GM12878 (cell line): Measurements from ENCODE around the gene SLC25A41. TPM values are rescaled to one million over a fixed set of nuclear protein-coding genes. Genes with fewer than 3 reads are reported as not detected.

Experiments
- ATAC-seq: fragments of 200-7000 bp; cut with Tn5 transposase; 3 replicates; pipeline ENCODE4 v1.9.1; 2020; ENCODE audit warnings: mild to moderate bottlenecking, moderate library complexity
- BruUV-seq: library from RNA; stranded (reverse); fragments of 400-500 nt; replicated peaks from 2 replicates; lab custom pipeline; 2021; lab: Mats Ljungman, UMichigan
- CTCF ChIA-PET: fragments of 300-600 bp; sonication (Branson Sonifier 250); formaldehyde crosslinking; extraction: SDS; loops from one replicate; lab custom pipeline; 2021; ENCODE audit warnings: inconsistent platforms; lab: Yijun Ruan, JAX
- POLR2A ChIA-PET: fragments of 350-600 bp; formaldehyde crosslinking; extraction: SDS; loops from one replicate; lab custom pipeline; 2021; ENCODE audit warnings: inconsistent platforms; lab: Charles Lee
- RAD21 ChIA-PET: fragments of 300-600 bp; sonication (Branson Sonifier 250); formaldehyde crosslinking; loops from one replicate; lab custom pipeline; 2023; ENCODE audit warnings: antibody characterized with exemption; ENCODE audit not compliant: unreplicated experiment; lab: Charles Lee
- SMC1A ChIA-PET: fragments of 300-600 bp; sonication (Branson Sonifier 250); formaldehyde crosslinking; loops from one replicate; lab custom pipeline; 2023; ENCODE audit not compliant: unreplicated experiment, uncharacterized antibody; lab: Charles Lee
- DNase-seq: peaks from one replicate; pipeline ENCODE4 v3.0.0-alpha.2; 2011; ENCODE audit warnings: low read depth, low spot score
- FAIRE-seq: peaks from 3 replicates; lab custom pipeline; 2011; peaks lifted over from hg19 to GRCh38; lab: Jason Lieb, UNC
- H2AFZ ChIP-seq: 2 replicates; pipeline ENCODE4 v1.6.0; 2011; ENCODE audit warnings: low read depth, low read length, control low read depth; ENCODE audit not compliant: control insufficient read depth
- H3K27ac ChIP-seq: 2 replicates; pipeline ENCODE4 v1.5.1; 2011; ENCODE audit warnings: control low read depth; ENCODE audit not compliant: control insufficient read depth, insufficient read depth
- H3K27me3 ChIP-seq, 2 experiments: replicated peaks in 1 of 2; 2 replicates each; pipeline versions ENCODE4 v1.6.0 to v1.6.1; 2011; ENCODE audit warnings: low read length in 1 of 2; ENCODE audit not compliant: control insufficient read depth in 2 of 2, insufficient read depth in 2 of 2
- H3K36me3 ChIP-seq, 2 experiments: 2 replicates each; pipeline ENCODE4 v1.5.1; 2011; ENCODE audit warnings: low read length in 1 of 2; ENCODE audit not compliant: control insufficient read depth in 2 of 2, insufficient read depth in 2 of 2
- H3K4me1 ChIP-seq: 2 replicates; pipeline ENCODE4 v1.6.1; 2011; ENCODE audit warnings: mild to moderate bottlenecking, low read length, moderate library complexity, mixed read lengths; ENCODE audit not compliant: control insufficient read depth, insufficient read depth
- H3K4me2 ChIP-seq: 2 replicates; pipeline ENCODE4 v1.6.0; 2011; ENCODE audit warnings: control low read depth; ENCODE audit not compliant: control insufficient read depth, insufficient read depth
- H3K4me3 ChIP-seq: fragments of 200-600 bp; sonication (generic); 2 replicates; pipeline ENCODE4 v1.5.1; 2016
- H3K79me2 ChIP-seq: 2 replicates; pipeline ENCODE4 v1.6.0; 2011; ENCODE audit warnings: low read length; ENCODE audit not compliant: control insufficient read depth, insufficient read depth
- H3K9ac ChIP-seq: 2 replicates; pipeline ENCODE4 v1.8.0; 2011; ENCODE audit warnings: low read length, control low read depth, mixed read lengths; ENCODE audit not compliant: control insufficient read depth, insufficient read depth
- H3K9me3 ChIP-seq: replicated peaks from 3 replicates; pipeline ENCODE4 v1.5.1; 2011; ENCODE audit warnings: mild to moderate bottlenecking, low read length; ENCODE audit not compliant: control insufficient read depth, insufficient read depth
- H4K20me1 ChIP-seq: 2 replicates; pipeline ENCODE4 v1.6.0; 2011; ENCODE audit not compliant: control insufficient read depth, insufficient read depth
- ASH2L ChIP-seq: fragments of 300-600, 200-600 bp; sonication (generic); IDR thresholded peaks from 2 replicates; pipeline ENCODE4 v1.6.1; 2017; ENCODE audit warnings: low read depth, mild to moderate bottlenecking, borderline replicate concordance
- CEBPZ ChIP-seq: fragments of 150-350 bp; IDR thresholded peaks from 2 replicates; pipeline ENCODE4 v1.6.1; 2016; ENCODE audit warnings: low read depth, low read length
- HDGF ChIP-seq: fragments of 450-650 bp; IDR thresholded peaks from 2 replicates; pipeline ENCODE4 v1.6.1; 2016; ENCODE audit warnings: antibody characterized with exemption
- HSF1 ChIP-seq: fragments of 150-350 bp; IDR thresholded peaks from 2 replicates; pipeline ENCODE4 v1.6.1; 2014; ENCODE audit warnings: mild to moderate bottlenecking, low read depth, low read length
- NKRF ChIP-seq: fragments of 450-650 bp; conservative IDR thresholded peaks from 2 replicates; pipeline ENCODE4 v1.6.1; 2017; ENCODE audit warnings: mild to moderate bottlenecking, moderate library complexity
- RB1 ChIP-seq: fragments of 450-650 bp; formaldehyde crosslinking; IDR thresholded peaks from 2 replicates; pipeline ENCODE4 v1.6.1; 2017; ENCODE audit warnings: mild to moderate bottlenecking, borderline replicate concordance
- STAT1 ChIP-seq: fragments of 450-650 bp; conservative IDR thresholded peaks from 2 replicates; pipeline ENCODE4 v1.6.1; 2014; ENCODE audit warnings: antibody characterized with exemption, mild to moderate bottlenecking
- SUZ12 ChIP-seq: fragments of 200-600 bp; sonication (generic); IDR thresholded peaks from one replicate; pipeline ENCODE4 v1.6.1; 2018; ENCODE audit warnings: antibody characterized with exemption, mild to moderate bottlenecking; ENCODE audit not compliant: unreplicated experiment
- WGBS: methylation state at CpG from one replicate; pipeline ENCODE4 v1.1.6; 2016; ENCODE audit warnings: low lambda C conversion rate; ENCODE audit not compliant: insufficient replicate concordance, insufficient coverage; ENCODE audit errors: missing lambda C conversion rate; 5-methylcytosine and 5-hydroxymethylcytosine counted together
- in situ Hi-C: fragments of 300-500 bp; cut with MboI; formaldehyde crosslinking; loops from 9 replicates; pipeline ENCODE4 v1.14.3; 2018; ENCODE audit warnings: mixed read lengths
- intact Hi-C: fragments of 100-400 bp; cut with micrococcal nuclease; formaldehyde crosslinking; loops from one replicate; pipeline ENCODE4 v1.14.2; 2022; ENCODE audit not compliant: unreplicated experiment
- polyA plus RNA-seq, 11 experiments: library from polyadenylated mRNA; depleted of rRNA in 4 of 11; unstranded in 6 of 11; stranded (reverse) in 5 of 11; fragments of >200 nt; fragmentation: Nextera tagmentation in 4 of 11; fragmentation: Illumina TruSeq in 1 of 11; extraction: Ambion mirVana in 4 of 11; extraction: Trizol in 1 of 11; gene quantifications; 1 replicate in 1 of 11; 2 replicates in 10 of 11; pipeline versions ENCODE4 v1.2.1 to v1.2.3, GENCODE V29; 2011 to 2016; ENCODE audit warnings: inconsistent platforms in 2 of 11, missing spikeins in 2 of 11, low read depth in 1 of 11
- total RNA-seq, 4 experiments: library from RNA; depleted of rRNA in 3 of 4; stranded (reverse); fragments of >200 nt in 3 of 4; fragmentation: Illumina TruSeq in 1 of 4; extraction: Trizol in 1 of 4; gene quantifications; 2 replicates each; pipeline versions ENCODE4 v1.2.1 to v1.2.3, GENCODE V29; 2013 to 2021

SLC25A41 gene
- total and polyA plus RNA-seq, 10 of the 15 experiments (the other 5 are each of a cell fraction or from before 2014, with no cell fraction given): 0.23 to 1.2 (median 0.43) TPM; not detected in 2

- TF ChIP-seq HSF1: no peak
- TF ChIP-seq, all 136 proteins: peak for 0
Observed at GRCh38 chr19:6465663-6466062, 32.1 kb upstream of the SLC25A41 start (continued).

- DNase-seq: no peak
- in situ Hi-C loops: no loop called here
Observed at GRCh38 chr19:6465006-6465405, 31.4 kb upstream of the SLC25A41 start.

More at GRCh38 chr19:6465006-6465405, 31.4 kb upstream of the SLC25A41 start:
- ATAC-seq (no peak), FAIRE-seq (no peak)
- Histone ChIP-seq H3K27ac (no peak overlapping the region), H3K27me3 (no peaks in the 10 kb centered on the region), H3K4me3 (no peak overlapping the region), H3K4me1 (no peaks in the 10 kb centered on the region), H3K4me2 (no peak overlapping the region), H3K79me2 (no peaks in the 10 kb centered on the region), H2AFZ (no peak overlapping the region), H3K9ac (no peak overlapping the region), H3K36me3 (no peaks in the 10 kb centered on the region; a peak in 1 of 4 replicates), H3K9me3 (no peaks in the 10 kb centered on the region), H4K20me1 (no peaks in the 10 kb centered on the region)
- TF ChIP-seq RB1: no peak
- TF ChIP-seq CEBPZ: no peak
- no peak for TF ChIP-seq HDGF
- TF ChIP-seq STAT1: no peak
- TF ChIP-seq ASH2L: no peak
- TF ChIP-seq SUZ12: no peak
- TF ChIP-seq NKRF: no peak
- RAD21 ChIA-PET: no interaction called here
- POLR2A ChIA-PET: interaction anchor here (0.7 to 1.2 kb wide), 2 partner anchors 16 to 22 kb away, joined by 3 read pairs; no protein-coding TSS in a partner anchor
- SMC1A ChIA-PET: no interaction called here
- CTCF ChIA-PET: interaction anchor here (0.9 kb wide), 1 partner anchor 16 kb away, joined by 4 read pairs; no protein-coding TSS in a partner anchor
- no TSS peak for BruUV-seq
- WGBS: 61% methylated on average over 9 of the region's 9 CpGs
- intact Hi-C loops: no loop called here
